Activated CD4-positive, alpha-beta T cell treated with anti-CD3 and anti-CD28 coated beads, Interleukin-2, amount 10 ng/mL, durations not matched to agents 24 days and 14 days (primary cell): Measurements from ENCODE around the gene ITGB6. TPM values are rescaled to one million over a fixed set of nuclear protein-coding genes. Genes with fewer than 3 reads are reported as not detected.
"Not testable (repeated sequence)": the region's sequence is repeated elsewhere in the genome, so short reads cannot be mapped to it uniquely, and the experiment has no call there.

Experiments used
- DNase-seq: peaks from one replicate; pipeline ENCODE4 v3.0.0; 2022
- H3K27ac Mint-ChIP-seq: one replicate; pipeline ENCODE4 v1.8.0; 2022; ENCODE audit warnings: mild to moderate bottlenecking, mixed read lengths
- H3K27me3 Mint-ChIP-seq: one replicate; pipeline ENCODE4 v1.8.0; 2022; ENCODE audit warnings: mixed read lengths
- H3K36me3 Mint-ChIP-seq: one replicate; pipeline ENCODE4 v1.8.0; 2022; ENCODE audit warnings: low read depth, mild to moderate bottlenecking, mixed read lengths
- H3K4me1 Mint-ChIP-seq: one replicate; pipeline ENCODE4 v1.8.0; 2021; ENCODE audit warnings: mixed read lengths
- H3K4me3 Mint-ChIP-seq: one replicate; pipeline ENCODE4 v1.8.0; 2022; ENCODE audit warnings: mild to moderate bottlenecking, moderate library complexity, mixed read lengths
- H3K9me3 Mint-ChIP-seq: one replicate; pipeline ENCODE4 v1.8.0; 2021; ENCODE audit warnings: mixed read lengths
- intact Hi-C: fragments of 100-400 bp; cut with micrococcal nuclease; formaldehyde crosslinking; loops from one replicate; pipeline ENCODE4 v1.15.1; 2023
- total RNA-seq: library from RNA; stranded (reverse); gene quantifications from 2 replicates; pipeline ENCODE4 v1.2.3, GENCODE V29; 2022

The ITGB6 gene
- total RNA-seq, 1 donor from 2014 or later = not detected

GRCh38 chr2:160132761-160133160 is 67.3 kb downstream of the ITGB6 start:
- intact Hi-C loops = no loop called here
- DNase-seq = no peak
- no peaks in the 10 kb centered on the region for H3K4me1 Mint-ChIP-seq
- H3K27ac Mint-ChIP-seq = no peak overlapping the region
- no peak overlapping the region for H3K4me3 Mint-ChIP-seq
- peaks cover 4% of the 10 kb centered on the region for H3K27me3 Mint-ChIP-seq
- no peaks in the 10 kb centered on the region for H3K9me3 Mint-ChIP-seq
- no peaks in the 10 kb centered on the region for H3K36me3 Mint-ChIP-seq

DNA sequence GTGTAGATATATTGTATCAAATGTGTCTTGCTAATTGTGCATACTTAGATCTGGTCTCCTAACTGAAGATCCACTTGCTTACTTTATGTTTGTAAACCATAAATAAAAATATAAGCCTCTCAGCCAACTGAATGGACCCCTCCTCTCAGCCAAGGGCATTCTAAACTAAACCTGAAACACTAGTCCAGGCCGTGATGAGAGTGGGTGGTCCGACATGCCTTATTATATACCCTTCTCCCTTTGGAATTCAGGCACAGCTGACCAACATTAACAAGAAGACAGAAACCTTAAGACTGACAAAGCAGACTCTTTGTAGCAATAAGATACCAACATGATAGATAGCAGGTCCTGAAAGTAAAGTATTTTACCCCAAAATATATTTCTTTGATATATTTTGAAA is 73.3 kb downstream of the ITGB6 start:
- Mint-ChIP-seq H3K36me3 (no peaks in the 10 kb centered on the region), H3K27ac (no peak overlapping the region), H3K27me3 (peaks cover 7% of the 10 kb centered on the region), H3K9me3 (no peaks in the 10 kb centered on the region), H3K4me3 (no peak overlapping the region), H3K4me1 (no peaks in the 10 kb centered on the region)
- intact Hi-C loops = no loop called here
- DNase-seq = no peak

GRCh38 chr2:160126315-160126714 is 73.8 kb downstream of the ITGB6 start:
- Mint-ChIP-seq H3K9me3 (no peaks in the 10 kb centered on the region), H3K4me1 (no peaks in the 10 kb centered on the region), H3K36me3 (no peaks in the 10 kb centered on the region), H3K4me3 (no peak overlapping the region), H3K27ac (no peak overlapping the region), H3K27me3 (peaks cover 7% of the 10 kb centered on the region)
- intact Hi-C loops = no loop called here
- no peak for DNase-seq

- Mint-ChIP-seq H3K27me3 (peaks cover 6% of the 10 kb centered on the region), H3K36me3 (no peaks in the 10 kb centered on the region), H3K27ac (no peak overlapping the region), H3K9me3 (no peaks in the 10 kb centered on the region), H3K4me1 (no peaks in the 10 kb centered on the region), H3K4me3 (no peak overlapping the region)
- intact Hi-C loops = no loop called here
- DNase-seq = no peak
Observed at GRCh38 chr2:160125828-160126227, 74.2 kb downstream of the ITGB6 start.

DNA sequence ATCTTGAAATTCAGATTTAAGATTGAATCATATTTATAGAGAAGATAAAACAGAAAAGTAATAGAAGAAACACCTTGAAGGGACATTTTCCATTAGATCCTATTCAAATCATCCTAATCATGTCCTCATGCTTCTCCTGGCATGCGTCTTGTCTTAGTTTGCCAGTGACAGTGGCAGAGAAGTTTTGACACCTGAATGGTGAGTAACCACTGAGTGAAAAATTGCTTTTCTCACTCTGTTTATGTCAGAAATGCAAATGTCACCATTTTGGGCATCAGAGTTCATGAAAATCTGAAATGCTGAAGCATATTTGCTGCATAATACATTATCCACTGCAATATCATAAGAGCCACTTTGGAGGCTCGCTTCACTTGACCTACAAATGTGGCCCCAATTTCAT is 74.7 kb downstream of the ITGB6 start:
- no peaks in the 10 kb centered on the region for H3K36me3 Mint-ChIP-seq
- no peak overlapping the region for H3K4me3 Mint-ChIP-seq
- no peaks in the 10 kb centered on the region for H3K9me3 Mint-ChIP-seq
- intact Hi-C loops = no loop called here
- no peak overlapping the region for H3K27ac Mint-ChIP-seq
- H3K27me3 Mint-ChIP-seq = peaks cover 5% of the 10 kb centered on the region
- no peak for DNase-seq
- no peaks in the 10 kb centered on the region for H3K4me1 Mint-ChIP-seq

DNA sequence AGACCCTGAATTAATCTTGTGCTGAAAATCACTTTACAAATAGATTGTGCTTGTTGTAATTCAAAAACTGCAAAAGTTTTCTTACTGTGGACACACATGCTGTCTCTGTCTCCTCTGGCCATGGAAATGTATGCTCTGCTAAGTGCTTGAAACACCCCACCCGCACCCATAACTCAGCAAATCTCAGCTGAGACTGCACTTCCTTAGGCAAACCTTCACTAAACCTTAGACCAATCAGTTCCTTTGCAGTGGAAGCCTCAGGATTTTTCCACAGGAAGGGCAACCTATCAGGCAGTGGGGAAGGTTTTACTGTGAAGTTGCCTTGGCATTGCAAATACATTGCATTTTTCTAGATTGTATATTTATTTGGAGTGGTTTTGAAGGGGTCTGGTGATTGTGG is 75.5 kb downstream of the ITGB6 start:
- no peak for DNase-seq
- intact Hi-C loops = no loop called here
- Mint-ChIP-seq H3K27ac (no peak overlapping the region), H3K36me3 (no peaks in the 10 kb centered on the region), H3K4me1 (no peaks in the 10 kb centered on the region), H3K4me3 (no peak overlapping the region), H3K27me3 (peaks cover 5% of the 10 kb centered on the region), H3K9me3 (no peaks in the 10 kb centered on the region)

DNA sequence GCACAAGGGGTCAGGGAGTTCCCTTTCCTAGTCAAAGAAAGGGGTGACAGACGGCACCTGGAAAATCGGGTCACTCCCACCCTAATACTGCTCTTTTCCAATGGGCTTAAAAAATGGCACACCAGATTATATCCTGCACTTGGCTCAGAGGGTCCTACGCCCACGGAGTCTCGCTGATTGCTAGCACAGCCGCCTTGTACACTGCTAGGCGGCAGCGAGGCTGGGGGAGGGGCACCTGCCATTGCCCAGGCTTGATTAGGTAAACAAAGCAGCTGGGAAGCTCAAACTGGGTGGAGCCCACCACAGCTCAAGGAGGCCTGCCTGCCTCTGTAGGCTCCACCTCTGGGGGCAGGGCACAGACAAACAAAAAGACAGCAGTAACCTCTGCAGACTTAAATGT is 85.4 kb downstream of the ITGB6 start:
- intact Hi-C loops, DNase-seq, H3K27me3 Mint-ChIP-seq, H3K27ac Mint-ChIP-seq, H3K36me3 Mint-ChIP-seq, H3K4me3 Mint-ChIP-seq, H3K4me1 Mint-ChIP-seq, H3K9me3 Mint-ChIP-seq: not testable (repeated sequence)

DNA sequence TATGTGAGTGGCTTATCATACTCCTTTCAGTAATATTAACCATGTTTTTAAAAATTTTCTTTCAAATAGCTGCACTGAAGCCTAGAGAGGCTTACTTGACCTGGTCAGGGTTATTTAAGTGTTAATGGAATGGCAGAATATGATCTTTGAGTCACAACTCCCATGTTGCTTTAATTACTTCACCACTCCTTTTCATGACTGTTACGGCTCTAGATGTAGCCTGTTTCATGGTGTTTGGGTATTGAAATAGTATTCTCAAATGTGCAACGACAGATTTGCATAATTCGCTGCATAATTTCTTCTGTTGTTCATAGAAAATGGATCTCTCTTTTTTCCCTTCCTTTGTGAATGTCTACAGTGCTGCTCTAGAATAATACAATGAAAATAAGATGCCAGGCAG is 86.1 kb downstream of the ITGB6 start:
- H3K9me3 Mint-ChIP-seq = no peaks in the 10 kb centered on the region
- no peak overlapping the region for H3K27ac Mint-ChIP-seq

GRCh38 chr2:160111951-160112798 is 87.9 kb downstream of the ITGB6 start:
- Mint-ChIP-seq H3K9me3 (no peaks in the 10 kb centered on the region), H3K4me1 (no peaks in the 10 kb centered on the region), H3K36me3 (no peaks in the 10 kb centered on the region), H3K27ac (no peak overlapping the region), H3K4me3 (no peak overlapping the region), H3K27me3 (peaks cover 2% of the 10 kb centered on the region)
- intact Hi-C loops = no loop called here
- no peak for DNase-seq

More for the DNA sequence above, 86.1 kb downstream of the ITGB6 start:
- no peak overlapping the region for H3K4me3 Mint-ChIP-seq
- no peak for DNase-seq
- no peaks in the 10 kb centered on the region for H3K4me1 Mint-ChIP-seq
- no peaks in the 10 kb centered on the region for H3K36me3 Mint-ChIP-seq
- H3K27me3 Mint-ChIP-seq = peaks cover 6% of the 10 kb centered on the region
- intact Hi-C loops = no loop called here

- H3K4me3 Mint-ChIP-seq = no peak overlapping the region
- no peaks in the 10 kb centered on the region for H3K36me3 Mint-ChIP-seq
- H3K4me1 Mint-ChIP-seq = no peaks in the 10 kb centered on the region
- no peak overlapping the region for H3K27ac Mint-ChIP-seq
- intact Hi-C loops = loop anchor here (1.0 kb wide), 2 partner anchors 100 to 884 kb away; no protein-coding TSS in a partner anchor
- no peaks in the 10 kb centered on the region for H3K9me3 Mint-ChIP-seq
- DNase-seq = no peak
- H3K27me3 Mint-ChIP-seq = peaks cover 2% of the 10 kb centered on the region
Observed at GRCh38 chr2:160110674-160111239, 89.3 kb downstream of the ITGB6 start.

- Mint-ChIP-seq H3K4me1 (no peaks in the 10 kb centered on the region), H3K9me3 (no peaks in the 10 kb centered on the region), H3K36me3 (no peaks in the 10 kb centered on the region), H3K27me3 (peaks cover 2% of the 10 kb centered on the region), H3K27ac (no peak overlapping the region), H3K4me3 (no peak overlapping the region)
- peak; percentile 83 for DNase-seq
- intact Hi-C loops = loop anchor here (1.0 kb wide), 2 partner anchors 100 to 884 kb away; no protein-coding TSS in a partner anchor
Observed at GRCh38 chr2:160109939-160110673, 90.0 kb downstream of the ITGB6 start.

DNA sequence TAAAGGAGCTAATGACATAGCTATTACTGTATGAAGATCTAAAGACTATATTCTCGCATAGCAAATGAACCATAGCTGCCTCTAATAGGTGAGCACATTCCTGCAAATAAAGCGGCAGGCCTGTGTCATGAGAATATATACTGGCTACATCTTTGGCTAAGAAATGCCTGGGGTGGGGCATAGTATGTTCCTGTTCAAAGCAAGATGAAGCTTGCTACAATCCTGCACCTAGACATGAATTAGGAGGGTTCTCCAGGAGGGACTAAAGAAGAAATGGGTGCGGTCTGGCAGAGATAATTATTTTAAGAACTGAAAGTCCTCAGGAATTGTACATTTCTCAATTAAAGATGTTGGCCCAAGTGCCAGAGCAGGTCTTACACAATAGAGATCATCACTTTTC is 90.8 kb downstream of the ITGB6 start:
- H3K36me3 Mint-ChIP-seq = no peaks in the 10 kb centered on the region
- no peaks in the 10 kb centered on the region for H3K4me1 Mint-ChIP-seq
- no peak for DNase-seq
- no peaks in the 10 kb centered on the region for H3K9me3 Mint-ChIP-seq
- H3K27ac Mint-ChIP-seq = no peak overlapping the region
- intact Hi-C loops = no loop called here
- H3K27me3 Mint-ChIP-seq = peaks cover 2% of the 10 kb centered on the region
- no peak overlapping the region for H3K4me3 Mint-ChIP-seq

DNA sequence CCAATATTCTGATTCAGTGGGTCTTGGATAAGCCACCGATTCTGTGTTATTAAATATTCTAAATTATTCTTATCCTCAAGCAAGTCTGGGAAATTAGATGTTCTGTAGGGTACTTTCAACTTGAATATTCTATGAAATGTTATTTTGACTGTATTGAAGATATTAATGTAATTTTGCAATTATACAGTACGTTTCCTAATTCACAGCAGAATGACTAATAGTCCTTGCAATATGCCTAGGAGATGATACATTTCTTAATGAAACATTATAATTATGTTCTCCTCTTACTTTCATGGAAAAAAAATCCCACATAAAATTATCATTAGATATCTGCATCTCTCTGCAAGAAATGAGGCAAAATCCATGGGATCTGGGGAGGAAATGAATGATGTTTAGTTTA is 91.4 kb downstream of the ITGB6 start:
- DNase-seq = no peak
- intact Hi-C loops = no loop called here
- H3K27me3 Mint-ChIP-seq = peaks cover 6% of the 10 kb centered on the region
- H3K36me3 Mint-ChIP-seq = no peaks in the 10 kb centered on the region
- no peak overlapping the region for H3K4me3 Mint-ChIP-seq
- no peak overlapping the region for H3K27ac Mint-ChIP-seq
- no peaks in the 10 kb centered on the region for H3K9me3 Mint-ChIP-seq
- no peaks in the 10 kb centered on the region for H3K4me1 Mint-ChIP-seq

DNA sequence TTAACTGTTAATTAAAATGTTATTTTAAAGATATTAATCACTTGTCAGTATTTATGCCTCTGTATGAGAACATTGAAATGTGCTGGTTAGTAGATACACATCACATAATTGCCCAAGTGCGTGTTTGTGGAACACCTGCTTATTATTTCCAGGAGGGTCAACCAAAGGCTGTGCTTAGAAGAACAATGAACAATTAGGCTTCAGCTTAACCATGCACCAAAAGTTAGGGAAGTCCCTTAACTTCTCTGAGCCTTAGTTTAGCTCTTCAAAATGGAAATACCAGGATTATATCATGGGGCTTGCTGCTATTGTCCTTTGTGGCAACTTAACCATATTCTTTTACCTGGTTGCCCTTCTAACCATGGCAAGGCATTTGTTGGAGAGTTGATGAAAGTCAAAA is 94.7 kb downstream of the ITGB6 start:
- Mint-ChIP-seq H3K9me3 (no peaks in the 10 kb centered on the region), H3K4me1 (no peaks in the 10 kb centered on the region), H3K36me3 (no peaks in the 10 kb centered on the region), H3K27me3 (peaks cover 8% of the 10 kb centered on the region), H3K4me3 (no peak overlapping the region), H3K27ac (no peak overlapping the region)
- no peak for DNase-seq
- intact Hi-C loops = no loop called here
